ENCODE measurements around the gene SCN1B. TPM values are rescaled to one million over a fixed set of nuclear protein-coding genes. Genes with fewer than 3 reads are reported as not detected.

The SCN1B gene
- total RNA-seq, 1 donor from 2014 or later: 1.1 TPM

DNA sequence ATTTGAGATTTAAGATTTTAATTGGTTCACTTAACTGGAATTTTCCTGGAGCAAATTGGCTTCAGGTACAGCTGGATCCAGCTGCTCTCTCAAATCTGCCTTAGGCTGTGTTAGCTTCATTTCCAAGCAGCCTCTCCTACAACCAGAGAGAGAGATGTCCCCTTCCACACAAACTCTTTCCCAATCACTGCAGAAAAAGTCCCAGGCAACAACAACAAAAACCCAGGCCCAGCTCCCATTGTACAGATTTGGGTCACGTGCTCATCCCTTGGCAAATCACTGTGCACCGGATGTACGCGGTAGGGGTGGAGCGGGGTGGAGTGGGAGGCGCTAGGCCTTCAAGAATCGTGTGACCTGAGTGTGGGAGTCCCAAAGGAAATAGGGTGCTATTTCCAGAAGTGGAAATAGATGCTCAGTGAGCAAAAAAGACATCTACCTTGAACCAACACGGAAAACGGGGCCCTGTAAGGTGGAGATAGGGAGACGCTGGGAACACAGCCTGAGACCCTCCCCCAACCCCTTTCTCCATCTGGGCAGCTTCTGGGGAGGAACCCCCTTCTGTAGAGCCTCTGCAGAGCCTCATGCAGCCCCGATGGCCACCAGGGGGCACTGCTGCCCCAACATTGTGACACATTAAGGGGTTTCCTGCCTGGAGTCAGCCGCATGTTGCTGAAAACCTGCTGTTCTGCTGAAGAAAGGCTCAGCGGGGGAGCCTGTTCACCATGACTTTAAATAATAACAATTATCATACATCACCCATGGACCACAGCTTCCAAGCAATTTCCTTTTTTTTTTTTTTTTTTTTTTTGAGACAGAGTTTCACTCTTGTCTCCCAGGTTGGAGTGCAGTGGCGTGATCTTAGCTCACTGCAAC, 36.7 kb downstream of the SCN1B start:
- Mint-ChIP-seq H3K36me3 (no peaks in the 10 kb centered on the region), H3K4me3 (no peak overlapping the region), H3K27ac (no peak overlapping the region), H3K4me1 (ENCODE audit: unreplicated experiment) (peaks cover 13% of the 10 kb centered on the region), H3K27me3 (peaks cover 15% of the 10 kb centered on the region), H3K9me3 (no peaks in the 10 kb centered on the region)
- DNase-seq (ENCODE audit: extremely low spot score, unreplicated experiment): peak; percentile 89
- TF ChIP-seq, protein P1, sequence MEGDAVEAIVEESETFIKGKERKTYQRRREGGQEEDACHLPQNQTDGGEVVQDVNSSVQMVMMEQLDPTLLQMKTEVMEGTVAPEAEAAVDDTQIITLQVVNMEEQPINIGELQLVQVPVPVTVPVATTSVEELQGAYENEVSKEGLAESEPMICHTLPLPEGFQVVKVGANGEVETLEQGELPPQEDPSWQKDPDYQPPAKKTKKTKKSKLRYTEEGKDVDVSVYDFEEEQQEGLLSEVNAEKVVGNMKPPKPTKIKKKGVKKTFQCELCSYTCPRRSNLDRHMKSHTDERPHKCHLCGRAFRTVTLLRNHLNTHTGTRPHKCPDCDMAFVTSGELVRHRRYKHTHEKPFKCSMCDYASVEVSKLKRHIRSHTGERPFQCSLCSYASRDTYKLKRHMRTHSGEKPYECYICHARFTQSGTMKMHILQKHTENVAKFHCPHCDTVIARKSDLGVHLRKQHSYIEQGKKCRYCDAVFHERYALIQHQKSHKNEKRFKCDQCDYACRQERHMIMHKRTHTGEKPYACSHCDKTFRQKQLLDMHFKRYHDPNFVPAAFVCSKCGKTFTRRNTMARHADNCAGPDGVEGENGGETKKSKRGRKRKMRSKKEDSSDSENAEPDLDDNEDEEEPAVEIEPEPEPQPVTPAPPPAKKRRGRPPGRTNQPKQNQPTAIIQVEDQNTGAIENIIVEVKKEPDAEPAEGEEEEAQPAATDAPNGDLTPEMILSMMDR (conservative IDR thresholded peaks at IDR 0.05): peak; percentile 92

- H3K36me3 Mint-ChIP-seq: no peaks in the 10 kb centered on the region
- H3K4me3 Mint-ChIP-seq: peak overlapping the region; percentile 74
- peak overlapping the region; percentile 81 for H3K27ac Mint-ChIP-seq
- peaks cover 3% of the 10 kb centered on the region for H3K27me3 Mint-ChIP-seq
- H3K4me1 Mint-ChIP-seq (ENCODE audit: unreplicated experiment): peaks cover 13% of the 10 kb centered on the region
- H3K9me3 Mint-ChIP-seq: no peaks in the 10 kb centered on the region
- TF ChIP-seq, protein P1 (conservative IDR thresholded peaks at IDR 0.05): no peak
- DNase-seq (ENCODE audit: extremely low spot score, unreplicated experiment): no peak
Observed at GRCh38 chr19:35068941-35069634, 38.8 kb downstream of the SCN1B start.

- DNase-seq (ENCODE audit: extremely low spot score, unreplicated experiment): no peak
- no peak overlapping the region for H3K4me3 Mint-ChIP-seq
- peaks cover 13% of the 10 kb centered on the region for H3K4me1 Mint-ChIP-seq (ENCODE audit: unreplicated experiment)
Observed at GRCh38 chr19:35069696-35070095, 39.4 kb downstream of the SCN1B start.

GRCh38 chr19:35070471-35070870, 40.2 kb downstream of the SCN1B start:
- Mint-ChIP-seq H3K36me3 (no peaks in the 10 kb centered on the region), H3K27ac (no peak overlapping the region), H3K27me3 (peaks cover 3% of the 10 kb centered on the region), H3K4me3 (no peak overlapping the region), H3K9me3 (no peaks in the 10 kb centered on the region), H3K4me1 (ENCODE audit: unreplicated experiment) (peaks cover 13% of the 10 kb centered on the region)
- DNase-seq (ENCODE audit: extremely low spot score, unreplicated experiment): no peak
- TF ChIP-seq, protein P1 (conservative IDR thresholded peaks at IDR 0.05): no peak

More at GRCh38 chr19:35069696-35070095, 39.4 kb downstream of the SCN1B start:
- Mint-ChIP-seq H3K27ac (no peak overlapping the region), H3K9me3 (no peaks in the 10 kb centered on the region), H3K36me3 (no peaks in the 10 kb centered on the region), H3K27me3 (peaks cover 3% of the 10 kb centered on the region)
- TF ChIP-seq, protein P1 (conservative IDR thresholded peaks at IDR 0.05): no peak

DNA sequence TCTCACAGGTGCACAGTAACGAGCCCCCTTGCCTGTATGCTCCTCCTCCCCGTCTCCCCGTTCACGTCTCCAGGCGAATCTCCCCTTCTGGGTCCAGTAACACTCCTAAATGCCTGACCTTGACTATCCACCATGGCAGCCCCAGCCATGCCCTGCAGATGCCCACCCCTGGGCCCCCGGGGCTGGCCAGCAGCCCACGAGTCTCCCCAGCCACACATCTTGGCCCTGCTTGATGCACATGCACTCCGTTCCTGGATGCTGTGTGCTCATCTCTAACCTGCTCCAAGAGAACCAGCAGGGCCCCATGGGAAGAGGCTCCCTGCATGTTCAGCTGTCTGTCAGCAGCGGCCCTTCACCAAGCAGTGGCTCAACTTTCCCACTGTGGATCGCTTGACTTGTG, 43.2 kb downstream of the SCN1B start:
- DNase-seq (ENCODE audit: extremely low spot score, unreplicated experiment): no peak
- TF ChIP-seq, protein P1 (conservative IDR thresholded peaks at IDR 0.05): no peak
- no peaks in the 10 kb centered on the region for H3K9me3 Mint-ChIP-seq
- H3K36me3 Mint-ChIP-seq: no peaks in the 10 kb centered on the region
- H3K27me3 Mint-ChIP-seq: peaks cover under 1% of the 10 kb centered on the region
- H3K27ac Mint-ChIP-seq: no peak overlapping the region
- H3K4me3 Mint-ChIP-seq: no peak overlapping the region
- H3K4me1 Mint-ChIP-seq (ENCODE audit: unreplicated experiment): peaks cover 5% of the 10 kb centered on the region

All from type B pancreatic cell (in vitro differentiated cells).